NCI-H187 (cell line): ENCODE data around the gene MAP7.
"Not testable (repeated sequence)": the region's sequence is repeated elsewhere in the genome, so short reads cannot be mapped to it uniquely, and the experiment has no call there.

Experiments used
- DNase-seq, 2 experiments: peaks; one replicate each; lab custom pipeline; 2025; lab: John Stamatoyannopoulos, UW

The MAP7 gene

GRCh38 chr6:136503303-136504029, 46.8 kb downstream of the MAP7 start:
- no peak for DNase-seq

- no peak for DNase-seq
Measured at GRCh38 chr6:136502786-136503185, 47.4 kb downstream of the MAP7 start.

GRCh38 chr6:136501514-136501913, 48.7 kb downstream of the MAP7 start:
- no peak for DNase-seq

- no peak for DNase-seq
Measured at GRCh38 chr6:136501096-136501495, 49.1 kb downstream of the MAP7 start.

- no peak for DNase-seq
Measured at GRCh38 chr6:136500414-136500813, 49.8 kb downstream of the MAP7 start.

- no peak for DNase-seq
Measured at GRCh38 chr6:136499370-136499769, 50.9 kb downstream of the MAP7 start.

- DNase-seq, result not testable (repeated sequence)
Measured at GRCh38 chr6:136496449-136496848, 53.8 kb downstream of the MAP7 start.

GRCh38 chr6:136494710-136495109, 55.5 kb downstream of the MAP7 start:
- DNase-seq, result no peak

- no peak for DNase-seq
Measured at GRCh38 chr6:136494059-136494458, 56.2 kb downstream of the MAP7 start.

- no peak for DNase-seq
Measured at GRCh38 chr6:136492409-136492808, 57.8 kb downstream of the MAP7 start.

GRCh38 chr6:136491754-136492153, 58.5 kb downstream of the MAP7 start:
- DNase-seq, result no peak

- DNase-seq, result no peak
Measured at GRCh38 chr6:136491251-136491650, 59.0 kb downstream of the MAP7 start.

- not testable (repeated sequence) for DNase-seq
Measured at GRCh38 chr6:136489689-136490033, 60.6 kb downstream of the MAP7 start.

GRCh38 chr6:136487759-136488425, 62.3 kb downstream of the MAP7 start:
- DNase-seq, result no peak

GRCh38 chr6:136486357-136486756, 63.9 kb downstream of the MAP7 start:
- no peak for DNase-seq

- no peak for DNase-seq
Measured at GRCh38 chr6:136483906-136484305, 66.3 kb downstream of the MAP7 start.

- DNase-seq, result not testable (repeated sequence)
Measured at GRCh38 chr6:136483005-136483404, 67.2 kb downstream of the MAP7 start.

- no peak for DNase-seq
Measured at GRCh38 chr6:136477548-136477947, 72.7 kb downstream of the MAP7 start.

GRCh38 chr6:136475686-136476085, 74.5 kb downstream of the MAP7 start:
- no peak for DNase-seq

- no peak for DNase-seq
Measured at GRCh38 chr6:136474241-136474640, 76.0 kb downstream of the MAP7 start.

- no peak for DNase-seq
Measured at GRCh38 chr6:136471922-136472321, 78.3 kb downstream of the MAP7 start.

- no peak for DNase-seq
Measured at GRCh38 chr6:136471372-136471771, 78.8 kb downstream of the MAP7 start.

- DNase-seq, result no peak
Measured at GRCh38 chr6:136470044-136470443, 80.2 kb downstream of the MAP7 start.

GRCh38 chr6:136469154-136469553, 81.1 kb downstream of the MAP7 start:
- no peak for DNase-seq
